Heart left ventricle (tissue), 16 donors: ENCODE data around the gene VAPB. TPM values are rescaled to one million over a fixed set of nuclear protein-coding genes. Genes with fewer than 3 reads are reported as not detected.

ENCODE experiments used
- ATAC-seq, 4 donors: fragments of 200-7000 bp; cut with Tn5 transposase; one replicate each; pipeline ENCODE4 v1.9.1; 2020 to 2022; ENCODE audit warnings: moderate library complexity in 4 of 4, mild to moderate bottlenecking in 3 of 4, moderate number of reproducible peaks in 1 of 4
- DNase-seq, 5 donors: peaks; one replicate each; pipeline ENCODE4 v3.0.0-alpha.2; 2020
- H3K27ac ChIP-seq, 12 donors: fragments of 200-600 bp; sonication (generic) in 4 of 12; one replicate each; pipeline versions ENCODE4 v1.5.0 to v1.8.0; 2016 to 2022; ENCODE audit warnings: mild to moderate bottlenecking in 2 of 12
- H3K27me3 ChIP-seq, 9 donors: fragments of 200-600 bp; sonication (generic) in 2 of 9; one replicate each; pipeline versions ENCODE4 v1.5.1 to v1.8.0; 2016 to 2022; ENCODE audit warnings: mild to moderate bottlenecking in 3 of 9
- H3K36me3 ChIP-seq, 9 donors: fragments of 200-600 bp; sonication (generic) in 2 of 9; one replicate each; pipeline versions ENCODE4 v1.5.0 to v1.8.0; 2018 to 2022; ENCODE audit warnings: mild to moderate bottlenecking in 2 of 9
- H3K4me1 ChIP-seq, 12 donors: fragments of 200-600 bp; sonication (generic) in 4 of 12; one replicate each; pipeline versions ENCODE4 v1.5.0 to v1.8.0; 2016 to 2022; ENCODE audit warnings: mild to moderate bottlenecking in 3 of 12
- H3K4me3 ChIP-seq, 12 donors: fragments of 200-600 bp; sonication (generic) in 4 of 12; one replicate each; pipeline versions ENCODE4 v1.5.0 to v1.8.0; 2017 to 2022; ENCODE audit warnings: mild to moderate bottlenecking in 9 of 12, moderate library complexity in 4 of 12
- H3K9me3 ChIP-seq, 12 donors: fragments of 200-600 bp; sonication (generic) in 4 of 12; one replicate each; pipeline versions ENCODE4 v1.5.0 to v1.8.0; 2016 to 2022; ENCODE audit warnings: mild to moderate bottlenecking in 1 of 12
- CTCF ChIP-seq, 12 donors: fragments of 200-600 bp; sonication (generic) in 4 of 12; IDR thresholded peaks; one replicate each; pipeline versions ENCODE4 v1.5.0 to v1.8.0; 2018 to 2022; ENCODE audit warnings: antibody characterized with exemption in 12 of 12, mild to moderate bottlenecking in 5 of 12
- POLR2A ChIP-seq, 2 donors: fragments of 450-650 bp; IDR thresholded peaks; one replicate each; pipeline ENCODE4 v1.6.1; 2017; ENCODE audit warnings: antibody characterized with exemption in 2 of 2, mild to moderate bottlenecking in 2 of 2, moderate library complexity in 2 of 2
- WGBS, 4 donors: extraction: QIAGEN DNeasy Blood & Tissue Kit in 2 of 4; methylation state at CpG; one replicate each; pipeline versions ENCODE4 v1.1.5 to v1.1.7; 2013 to 2018; 5-methylcytosine and 5-hydroxymethylcytosine counted together
- intact Hi-C, 10 donors: fragments of 100-400 bp; cut with DNase I; formaldehyde crosslinking; loops; one replicate each; pipeline versions ENCODE4 v1.11.1 to v1.14.2; 2022
- polyA plus RNA-seq, 2 donors: library from polyadenylated mRNA; stranded (reverse); fragments of 200-250 nt; gene quantifications; one replicate each; pipeline ENCODE4 v1.2.3, GENCODE V29; 2013
- total RNA-seq, 9 donors: library from RNA; depleted of rRNA in 2 of 9; stranded (reverse); fragments of >200 nt in 2 of 9; fragmentation: NEBNext Ultra II Directional in 3 of 9; extraction: Animal tissue kit (Norgen Biotek cat#: 25700) in 3 of 9; gene quantifications; one replicate each; pipeline versions ENCODE4 v1.1.0 to v1.2.4, GENCODE V29; 2016 to 2023
- donor health status: ischemic (EF 13 %, LVEDD 7.1; RV severe dilation, severe dysfunction).
- donor health status: healthy with polysubstance abuse.
- donor health status: DM: no; HTN: yes; CAD: no.
- donor health status: DM: no; HTN: no; CAD: no.
- donor health status: ischemic (EF 25% LVEDD 6.9; RV normal size, moderate dysfunction).
- donor health status: ischemic (EF 25% LVEDD 5.7; RV mildly dilated, moderate dysfunction).
- donor health status: healthy.
- donor health status: DM: yes; HTN: yes; CAD: no.
- donor health status: ischemic (EF 35%, LVEDD 5.7; RV mildly dilated, moderate dysfunction).
- donor health status: nonischemic (EF 11% LVEDD 7.7; RV severe dilation, severe dysfunction).
- donor health status: DM: yes; HTN: yes; CAD: no.
- donor health status: PGD.
- donor health status: ischemic (EF 29% LVEDD 5.4; RV normal size, mild dysfunction).
- donor health status: nonischemic (EF 23%, LVEDD 6.1; RV moderate dilation, normal function).

Gene VAPB
- total and polyA plus RNA-seq, 11 donors = 25.7 to 76.1 (median 62.7) TPM

- no peak for ATAC-seq
- intact Hi-C loops = no loop called here
- Histone ChIP-seq H3K4me1 (no peaks in the 10 kb centered on the region), H3K36me3 (no peaks in the 10 kb centered on the region), H3K27me3 (no peaks in the 10 kb centered on the region), H3K4me3 (no peak overlapping the region), H3K9me3 (peaks cover 0 to under 1% (median 0%) of the 10 kb centered on the region in 12 donors), H3K27ac (no peak overlapping the region)
- no peak for DNase-seq
- WGBS, 4 donors = 93 to 96% (median 95%) methylated on average over 12 to 15 of the region's 15 CpGs
- no peak for TF ChIP-seq CTCF (IDR thresholded peaks at IDR 0.05)
- TF ChIP-seq POLR2A (IDR thresholded peaks at IDR 0.05) = no peak
These were observed 106.8 kb downstream of the VAPB start for GRCh38 chr20:58495623-58496428.

- no peak for DNase-seq
- no peak for TF ChIP-seq POLR2A (IDR thresholded peaks at IDR 0.05)
- no peak for TF ChIP-seq CTCF (IDR thresholded peaks at IDR 0.05)
- Histone ChIP-seq H3K9me3 (peaks cover 0 to 7% (median 0%) of the 10 kb centered on the region in 12 donors), H3K36me3 (no peaks in the 10 kb centered on the region), H3K4me1 (no peaks in the 10 kb centered on the region), H3K27ac (no peak overlapping the region), H3K27me3 (no peaks in the 10 kb centered on the region), H3K4me3 (no peak overlapping the region)
- WGBS, 4 donors = 92 to 97% (median 93%) methylated on average over 6 of the region's 6 CpGs
- ATAC-seq = peak in 1 of 4 donors; percentile 19
- intact Hi-C loops = no loop called here
These were observed 107.4 kb downstream of the VAPB start for GRCh38 chr20:58496429-58496769.

GRCh38 chr20:58497076-58497641 is 108.1 kb downstream of the VAPB start:
- ATAC-seq (no peak), DNase-seq (no peak)
- Histone ChIP-seq H3K4me3 (no peak overlapping the region), H3K9me3 (peaks cover 0 to 11% (median 2%) of the 10 kb centered on the region in 12 donors), H3K36me3 (no peaks in the 10 kb centered on the region), H3K4me1 (no peaks in the 10 kb centered on the region), H3K27ac (no peak overlapping the region), H3K27me3 (no peaks in the 10 kb centered on the region)
- WGBS, 4 donors = 89 to 91% (median 90%) methylated on average over 16 of the region's 16 CpGs
- intact Hi-C loops = no loop called here
- TF ChIP-seq POLR2A (IDR thresholded peaks at IDR 0.05) (no peak), CTCF (IDR thresholded peaks at IDR 0.05) (no peak)

GRCh38 chr20:58497724-58498469 is 108.9 kb downstream of the VAPB start:
- peaks cover 0 to 11% (median 2%) of the 10 kb centered on the region in 12 donors for H3K9me3 ChIP-seq
- no peaks in the 10 kb centered on the region for H3K4me1 ChIP-seq
- WGBS, 4 donors = 89 to 91% (median 90%) methylated on average over 13 of the region's 13 CpGs
- H3K4me3 ChIP-seq = no peak overlapping the region
- no peak overlapping the region for H3K27ac ChIP-seq
- ATAC-seq (no peak), DNase-seq (no peak)
- intact Hi-C loops = no loop called here
- no peaks in the 10 kb centered on the region for H3K36me3 ChIP-seq
- TF ChIP-seq CTCF (IDR thresholded peaks at IDR 0.05) (no peak), POLR2A (IDR thresholded peaks at IDR 0.05) (no peak)
- no peaks in the 10 kb centered on the region for H3K27me3 ChIP-seq
